DMS 273 treated with DMSO at 0.1 percent for 48 hours (cell line): ENCODE results near the gene EZH2.
A peak's percentile ranks its signal among the peaks of the same experiment; 100 is the strongest.

Source experiments
- DNase-seq: peaks from one replicate; lab custom pipeline; 2025; lab: John Stamatoyannopoulos, UW

EZH2 gene

GRCh38 chr7:148806187-148806586 is 77.9 kb downstream of the EZH2 start:
- no peak for DNase-seq

DNA sequence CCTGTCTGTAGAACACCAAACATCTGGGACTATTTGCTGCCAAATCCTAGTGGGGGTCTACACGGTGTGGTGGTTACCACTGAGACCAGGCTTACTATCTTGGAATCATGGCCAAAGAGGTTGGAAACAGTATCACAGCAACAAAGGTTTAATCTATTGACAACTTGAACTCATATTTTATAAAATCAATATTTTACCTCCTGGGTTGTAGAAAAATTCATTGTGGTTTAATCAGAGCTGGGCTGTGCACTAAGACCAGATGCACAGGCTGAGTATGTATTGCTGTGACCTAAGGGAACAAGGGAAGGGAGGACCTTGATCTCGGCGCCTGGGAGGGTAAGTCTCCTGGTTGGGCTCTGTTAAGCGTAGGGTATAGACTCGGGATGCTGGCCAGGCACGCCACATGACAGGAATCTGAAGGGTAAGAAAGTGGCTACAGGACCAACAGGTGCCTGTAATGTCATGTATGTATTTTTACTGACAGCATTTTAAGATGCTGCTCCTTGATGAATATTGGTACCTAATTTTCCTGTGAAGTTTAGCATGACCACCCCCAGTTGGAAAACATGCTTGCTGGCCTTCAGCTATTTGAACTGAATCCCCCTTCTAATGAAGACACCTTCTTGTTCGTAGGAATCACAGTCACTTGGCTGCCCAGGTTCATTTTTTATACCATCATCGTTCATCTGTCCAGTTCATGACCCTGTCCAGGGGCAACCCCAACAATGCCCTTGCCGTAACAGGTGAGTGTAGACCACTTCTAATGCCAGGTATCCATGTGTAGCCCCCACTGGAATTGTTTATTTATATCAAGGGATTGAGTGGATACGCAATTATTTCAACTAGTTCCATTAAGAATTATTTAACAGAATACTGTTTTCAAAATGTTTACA is 79.5 kb downstream of the EZH2 start:
- no peak for DNase-seq

DNA sequence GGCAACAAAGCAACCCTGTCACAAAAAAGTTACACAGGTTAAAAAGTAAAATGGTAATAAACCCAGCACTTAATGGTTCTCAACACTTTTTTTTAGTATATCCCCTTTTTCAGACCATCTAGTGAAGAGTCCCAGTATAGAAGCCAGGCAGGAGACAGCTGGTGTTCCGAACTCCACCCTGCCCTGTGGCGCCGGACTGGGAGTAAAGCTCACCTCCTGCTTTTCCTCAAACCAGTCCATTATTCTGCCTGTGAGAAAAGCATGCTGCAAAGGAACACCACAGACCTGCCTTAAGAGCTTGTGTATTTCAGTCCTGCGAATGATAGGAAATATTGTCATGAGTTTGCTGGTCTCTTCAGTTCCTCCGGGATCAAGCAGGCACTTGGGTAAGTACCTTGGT is 81.0 kb downstream of the EZH2 start:
- DNase-seq: no peak

DNA sequence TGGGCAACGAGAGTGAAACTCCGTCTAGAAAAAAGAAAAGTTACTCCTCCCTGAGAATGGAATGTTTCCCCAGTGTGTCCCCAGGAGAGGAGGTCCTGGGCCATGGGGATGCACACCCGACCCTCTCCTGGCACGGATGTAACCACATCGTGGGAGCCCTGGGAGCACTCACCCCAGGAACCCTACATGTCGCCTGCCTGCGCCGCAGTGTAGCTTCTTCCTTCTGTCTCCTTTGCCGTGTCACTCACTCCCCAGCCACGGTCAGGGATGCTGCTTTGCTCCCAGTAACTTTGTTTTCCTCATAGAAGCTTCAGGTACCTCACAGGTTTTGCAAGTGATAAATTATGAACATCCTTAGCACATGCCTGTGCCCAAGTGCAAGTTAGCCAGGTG is 82.0 kb downstream of the EZH2 start:
- no peak for DNase-seq

DNA sequence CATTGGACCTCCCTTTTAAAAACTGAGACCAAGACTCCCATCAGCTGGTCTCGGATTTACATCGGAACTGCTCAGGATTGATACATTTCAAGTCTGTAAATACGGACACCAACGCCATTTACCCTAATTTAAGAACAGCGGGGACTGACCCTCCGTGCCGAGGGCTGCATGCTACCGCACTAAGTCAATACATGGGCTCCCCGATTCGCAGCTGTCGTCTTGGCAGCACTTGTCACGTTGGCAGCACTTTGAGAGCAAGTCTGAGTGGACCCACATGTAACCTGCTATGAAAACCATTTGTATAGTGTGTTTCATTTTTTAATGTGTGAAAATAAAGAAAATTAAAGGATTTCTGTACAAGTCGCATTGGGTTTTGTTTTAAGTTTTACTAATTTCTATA is 83.4 kb downstream of the EZH2 start:
- no peak for DNase-seq

- no peak for DNase-seq
Observed at GRCh38 chr7:148799893-148800555, 84.1 kb downstream of the EZH2 start.

DNA sequence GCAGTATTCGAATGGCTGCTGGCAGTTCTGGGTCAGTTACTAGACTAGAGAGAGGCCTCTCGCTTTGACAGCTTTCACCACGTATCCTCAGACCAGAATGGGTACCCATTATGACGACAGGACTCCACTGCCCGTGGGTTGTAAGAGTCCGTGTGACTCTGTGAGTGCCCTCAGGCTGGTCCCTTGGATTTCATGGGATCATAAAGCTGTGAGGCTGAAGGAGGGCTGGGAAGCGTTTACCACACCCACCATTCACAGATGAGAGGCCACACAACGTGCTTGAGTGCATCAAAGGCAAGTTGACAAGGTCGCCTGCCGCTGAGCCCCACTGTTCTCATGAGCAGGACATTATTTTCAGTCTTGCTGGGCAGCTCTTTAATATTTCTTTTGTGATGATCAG is 87.2 kb downstream of the EZH2 start:
- DNase-seq: no peak

DNA sequence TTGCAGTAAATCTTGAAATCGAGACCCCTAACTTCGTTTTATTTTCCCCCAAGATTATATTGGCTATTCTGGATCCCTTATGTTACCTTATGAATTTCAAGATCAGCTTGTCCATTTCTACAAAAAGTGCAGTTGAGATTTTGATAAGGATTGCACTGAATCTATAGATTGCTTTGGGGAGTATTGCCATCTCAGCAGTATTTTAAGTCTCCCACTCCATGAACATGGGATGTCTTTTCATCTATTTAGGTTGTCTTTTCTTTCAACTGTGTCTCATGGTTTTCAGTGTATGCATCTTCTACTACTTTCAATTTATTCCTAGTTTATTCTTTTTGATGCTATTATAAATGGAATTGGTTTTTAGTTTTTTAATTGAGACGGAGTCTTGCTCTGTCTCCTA is 89.6 kb downstream of the EZH2 start:
- DNase-seq: no peak

- no peak for DNase-seq
Observed at GRCh38 chr7:148793590-148793989, 90.5 kb downstream of the EZH2 start.

GRCh38 chr7:148791546-148791945 is 92.5 kb downstream of the EZH2 start:
- no peak for DNase-seq

- no peak for DNase-seq
Observed at GRCh38 chr7:148790850-148791249, 93.2 kb downstream of the EZH2 start.

DNA sequence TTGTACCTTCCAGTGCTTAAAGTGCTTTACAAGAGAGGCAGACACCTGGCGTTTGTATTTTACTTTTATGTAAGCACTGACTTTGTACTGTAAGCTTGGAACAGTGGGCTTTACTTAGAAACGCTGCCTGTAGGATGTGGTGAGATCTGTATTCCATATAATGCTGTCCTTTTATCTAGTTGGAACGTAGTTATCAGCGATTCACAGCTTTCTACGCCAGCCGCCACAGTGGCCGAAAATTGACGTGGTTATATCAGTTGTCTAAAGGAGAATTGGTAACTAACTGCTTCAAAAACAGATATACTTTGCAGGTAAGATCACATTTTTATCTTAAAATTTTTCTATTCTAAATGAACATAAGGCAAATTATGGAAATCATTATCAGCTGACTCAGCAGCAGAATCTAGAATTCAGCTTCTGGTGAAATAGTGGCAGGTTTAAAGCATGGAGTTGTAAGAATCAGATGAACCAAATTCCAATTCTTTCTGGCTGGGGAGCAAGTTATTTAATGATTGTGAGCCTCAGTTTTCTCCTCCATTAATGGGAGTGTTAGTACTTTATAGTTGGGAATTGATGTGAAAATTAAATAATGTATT is 93.9 kb downstream of the EZH2 start:
- no peak for DNase-seq

GRCh38 chr7:148789220-148789619 is 94.9 kb downstream of the EZH2 start:
- DNase-seq: no peak

DNA sequence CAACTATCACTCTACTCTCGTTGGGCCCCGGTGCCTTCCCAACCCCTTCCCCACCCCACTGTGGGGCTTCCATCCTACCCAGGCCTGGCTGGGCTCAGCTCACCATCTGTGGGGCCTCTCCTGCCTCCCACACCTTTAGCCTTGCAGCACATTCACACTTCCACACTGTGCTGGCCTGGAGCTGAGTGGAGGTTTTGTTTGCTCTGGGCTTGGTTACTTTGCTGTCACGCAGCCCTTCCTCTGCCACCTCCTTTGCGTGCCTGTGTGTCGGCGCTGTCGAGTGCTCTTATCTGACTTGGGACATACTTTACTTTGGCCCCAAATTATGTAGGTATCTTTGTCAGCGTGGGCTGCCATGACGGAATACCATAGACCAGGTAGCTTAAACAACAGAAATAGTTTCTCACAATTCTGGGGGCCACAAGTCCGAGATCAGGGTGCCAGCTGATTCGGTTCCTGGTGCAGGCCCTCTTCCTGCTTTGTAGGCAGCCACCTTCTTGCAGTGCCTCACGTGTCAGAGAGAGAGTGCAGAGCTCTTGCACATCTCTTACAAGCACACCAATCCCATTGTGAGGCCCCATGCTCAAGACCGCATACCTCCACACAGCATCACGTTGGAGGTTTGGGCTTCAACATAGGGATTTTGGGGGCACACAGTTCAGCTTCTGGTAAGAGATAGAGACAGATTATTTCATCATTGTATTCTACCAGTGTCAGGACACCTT is 96.4 kb downstream of the EZH2 start:
- DNase-seq: no peak

GRCh38 chr7:148783801-148784527 is 100.1 kb downstream of the EZH2 start:
- DNase-seq: no peak

DNA sequence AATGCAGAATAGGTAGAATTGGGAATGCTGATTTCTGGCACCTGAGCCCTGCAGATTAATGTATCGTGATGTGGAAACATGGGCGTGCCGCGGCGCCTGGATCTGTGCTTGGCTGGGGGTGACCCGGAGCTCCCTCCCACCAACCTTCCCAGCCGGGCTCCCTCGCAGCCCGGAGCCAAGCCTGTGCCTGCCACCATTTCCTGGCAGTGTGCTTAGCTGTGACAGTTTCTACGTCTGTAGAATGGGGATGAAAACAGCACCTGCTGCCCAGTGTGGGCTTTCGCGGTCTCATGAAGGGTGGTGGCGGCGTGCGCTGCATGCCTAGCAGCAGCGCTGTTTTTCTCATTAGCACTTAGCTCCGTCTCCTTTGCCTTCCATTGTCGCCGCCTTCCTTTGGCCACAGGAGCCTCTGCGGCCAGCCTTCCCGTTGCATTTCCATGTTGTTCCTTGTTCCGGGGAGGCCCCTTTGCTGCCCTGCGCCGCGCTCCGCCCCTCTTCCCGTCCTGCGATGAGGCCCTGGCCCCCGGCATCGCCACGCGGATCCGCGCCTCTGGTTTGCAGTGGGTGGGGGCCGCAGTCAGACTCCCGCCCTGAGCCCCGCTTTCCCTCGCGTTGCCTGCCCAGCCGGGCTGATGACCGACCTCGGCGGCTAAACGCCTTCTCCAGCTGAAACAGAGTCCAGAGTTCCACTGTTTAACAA is 101.2 kb downstream of the EZH2 start:
- no peak for DNase-seq

DNA sequence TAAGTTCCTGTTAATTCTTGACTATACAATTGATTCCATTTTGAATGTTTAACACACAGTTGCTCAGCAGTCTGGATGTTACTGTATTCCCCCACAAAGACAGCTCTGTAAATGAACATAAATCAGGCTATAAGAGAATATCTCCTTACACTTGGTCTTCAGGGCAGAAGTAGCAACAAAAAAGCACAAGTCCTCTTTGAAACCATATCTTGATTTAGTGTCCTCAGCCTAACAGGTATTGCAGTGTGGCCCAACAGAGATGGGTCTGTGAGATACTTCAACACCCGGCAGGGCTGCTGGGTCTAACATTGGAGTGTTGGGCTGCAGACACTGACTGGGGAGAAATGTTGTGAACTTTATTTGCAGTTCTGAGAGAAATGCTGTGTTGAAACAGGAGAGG is 109.6 kb downstream of the EZH2 start:
- no peak for DNase-seq

- DNase-seq: no peak
Observed at GRCh38 chr7:148773334-148773733, 110.8 kb downstream of the EZH2 start.

DNA sequence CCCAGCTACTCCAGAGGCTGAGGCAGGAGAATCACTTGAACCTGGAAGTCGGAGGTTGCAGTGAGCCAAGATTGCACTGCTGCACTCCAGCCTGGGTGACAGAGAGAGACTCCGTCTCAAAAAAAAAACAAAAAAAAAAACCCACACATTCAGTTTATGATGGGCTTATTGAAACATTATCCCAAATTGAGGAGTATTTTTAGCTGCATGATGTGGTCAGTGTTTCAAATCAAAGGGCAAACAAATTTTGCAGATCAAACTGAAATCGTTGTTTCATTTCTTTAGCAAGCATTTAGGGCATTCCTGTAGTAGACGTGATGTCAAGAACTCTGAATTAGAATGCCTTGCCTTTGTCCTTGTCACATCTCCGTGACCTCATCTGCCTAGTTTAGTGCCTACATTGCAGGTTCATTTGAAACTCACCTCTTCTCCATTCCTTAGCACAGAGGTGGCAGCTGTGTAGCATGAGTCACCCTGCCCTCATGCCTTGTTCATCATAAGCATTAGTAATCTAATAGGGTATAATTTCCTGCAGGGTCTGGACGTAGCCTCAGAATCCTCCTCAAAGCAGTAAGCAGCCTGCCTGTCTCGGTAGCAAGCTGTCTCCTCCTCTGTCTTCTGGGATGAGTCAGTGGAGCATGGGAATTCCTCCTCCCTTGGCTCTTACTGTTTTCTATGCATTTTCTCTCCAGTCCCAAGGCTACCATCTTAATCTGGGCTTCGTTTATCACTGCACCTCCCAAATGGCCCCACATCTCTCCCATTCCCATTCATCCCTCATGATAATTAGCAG is 111.6 kb downstream of the EZH2 start:
- DNase-seq: peak; percentile 84

GRCh38 chr7:148770004-148770403 is 114.1 kb downstream of the EZH2 start:
- DNase-seq: no peak
